Left ventricle myocardium superior (tissue), 1 donor: ENCODE results near the gene TXNIP. TPM values are rescaled to one million over a fixed set of nuclear protein-coding genes. Genes with fewer than 3 reads are reported as not detected.

Source experiments
- ATAC-seq: fragments of 200-7000 bp; cut with Tn5 transposase; one replicate; pipeline ENCODE4 v1.9.1; 2020; ENCODE audit warnings: mild to moderate bottlenecking, moderate library complexity
- DNase-seq: peaks from one replicate; pipeline ENCODE4 v3.0.0-alpha.2; 2020
- intact Hi-C: fragments of 100-400 bp; cut with micrococcal nuclease; formaldehyde crosslinking; loops from one replicate; pipeline ENCODE4 v1.11.0; 2022
- total RNA-seq: library from RNA; stranded (reverse); fragmentation: NEBNext Ultra II Directional; extraction: Animal tissue kit (Norgen Biotek cat#: 25700); gene quantifications from one replicate; pipeline ENCODE4 v1.2.1, GENCODE V29; 2021
- donor health status: DM: no; HTN: yes; CAD: no; lungs with severe emphysema.

The TXNIP gene
- total RNA-seq, 1 donor from 2014 or later = 954 TPM

DNA sequence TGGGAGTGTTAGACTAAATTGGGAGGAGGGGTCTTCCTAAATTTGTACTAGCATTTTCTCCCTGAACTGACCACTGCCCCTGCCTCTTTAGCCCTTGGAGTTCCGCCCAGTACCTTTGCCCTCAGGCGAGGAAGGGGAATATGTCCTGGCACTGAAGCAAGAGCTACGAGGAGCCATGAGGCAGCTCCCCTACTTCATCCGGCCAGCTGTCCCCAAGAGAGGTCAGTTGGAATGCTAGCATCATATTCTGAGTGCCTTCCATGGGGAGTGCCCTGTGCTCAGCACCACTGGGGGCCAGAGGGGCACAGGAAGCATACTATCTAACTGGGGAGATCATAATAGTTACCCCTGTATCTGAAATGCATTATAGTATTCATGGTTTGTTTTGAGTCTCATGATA lies 21.2 kb downstream of the TXNIP start:
- intact Hi-C loops = loop anchor here (5.0 kb wide), 1 partner anchor 37 kb away; no protein-coding TSS in a partner anchor
- ATAC-seq (no peak), DNase-seq (no peak)

DNA sequence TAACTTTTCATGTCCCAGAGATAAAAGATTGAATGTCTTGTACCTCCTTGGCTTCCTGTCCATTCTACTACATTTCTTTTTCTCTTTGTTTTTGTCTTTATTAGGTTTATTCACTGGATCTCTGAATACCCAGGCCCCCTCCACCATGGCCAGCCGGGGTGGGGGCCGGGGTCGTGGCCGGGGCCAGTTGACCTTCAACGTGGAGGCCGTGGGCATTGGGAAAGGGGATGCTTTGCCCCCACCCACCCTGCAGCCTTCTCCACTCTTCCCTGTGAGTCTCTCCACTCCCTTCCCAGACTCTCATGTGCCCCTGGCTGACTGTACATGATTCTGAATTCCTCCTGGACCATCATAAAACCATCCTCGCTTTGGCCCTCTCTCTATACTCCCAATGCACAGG lies 21.7 kb downstream of the TXNIP start:
- intact Hi-C loops = loop anchor here (5.0 kb wide), 1 partner anchor 38 kb away; no protein-coding TSS in a partner anchor
- DNase-seq = no peak
- no peak for ATAC-seq

DNA sequence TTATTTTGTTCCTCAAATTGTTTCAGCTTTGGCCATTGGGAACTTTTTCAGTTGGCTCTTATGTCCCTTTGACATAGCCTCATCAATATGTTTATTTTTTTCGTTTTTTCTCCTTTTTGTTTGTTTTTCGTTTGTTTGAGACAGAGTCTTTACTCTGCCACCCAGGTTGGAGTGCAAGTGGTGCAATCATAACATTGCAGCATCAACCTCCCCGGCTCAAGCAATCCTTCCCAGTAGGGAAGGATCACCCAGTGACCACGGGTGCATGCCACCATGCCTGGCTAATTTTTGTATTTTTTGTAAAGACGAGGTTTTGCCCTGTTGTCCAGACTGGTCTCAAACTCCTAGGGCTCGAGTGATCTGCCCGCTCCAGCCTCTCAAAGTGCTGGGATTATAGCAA lies 23.8 kb downstream of the TXNIP start:
- intact Hi-C loops = no loop called here
- DNase-seq (no peak), ATAC-seq (no peak)

GRCh38 chr1:145967288-145967687 lies 29.1 kb downstream of the TXNIP start:
- intact Hi-C loops = no loop called here
- no peak for ATAC-seq
- no peak for DNase-seq

GRCh38 chr1:145965119-145965744 lies 31.1 kb downstream of the TXNIP start:
- ATAC-seq = no peak
- DNase-seq = no peak
- intact Hi-C loops = no loop called here

DNA sequence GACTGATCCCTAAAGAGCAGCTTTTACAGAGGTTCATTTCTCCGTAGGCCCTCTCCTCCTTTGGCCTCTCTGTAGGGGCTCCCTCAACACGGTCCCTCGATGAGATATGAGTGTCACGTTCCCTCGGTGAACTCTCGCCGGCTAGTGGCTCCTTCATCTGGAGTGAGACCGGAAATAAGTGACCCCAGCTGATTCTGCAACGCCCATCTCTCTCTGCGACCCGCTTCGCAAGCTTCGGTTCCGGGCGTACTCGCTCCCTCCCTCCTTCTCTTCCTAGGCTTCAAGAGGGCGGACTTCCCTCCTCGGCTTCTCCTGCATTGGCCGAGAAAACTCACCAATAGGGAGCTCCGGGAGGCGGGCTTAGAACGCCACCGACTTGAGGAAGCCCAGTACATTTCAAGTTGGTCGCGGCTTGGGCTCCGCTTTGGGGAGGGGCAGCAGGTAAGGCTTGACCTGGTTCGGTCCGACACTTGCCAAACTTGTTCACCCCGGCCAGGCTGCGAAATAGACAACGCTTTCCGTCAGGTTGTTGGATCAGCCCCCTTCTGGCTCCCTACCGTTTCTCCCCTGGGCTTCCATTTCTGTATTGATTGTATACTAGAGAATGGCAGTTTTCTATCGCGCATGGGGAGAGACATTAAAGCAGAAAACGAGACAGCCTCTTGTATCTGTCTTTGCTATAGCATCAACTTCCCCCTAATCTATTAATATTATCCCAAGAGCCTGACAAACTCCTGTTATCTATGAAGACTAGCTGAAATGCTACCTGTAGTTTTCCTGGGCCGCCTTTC lies 31.9 kb downstream of the TXNIP start, which contains the start of the genes ANKRD34A and POLR3GL:
TSS of gene ANKRD34A (minus strand) at position 248 of the 791 bp plus-strand sequence. CDS start 2,816 bp downstream, outside the sequence.
TSS of gene POLR3GL (plus strand) at position 363 of the 791 bp plus-strand sequence. CDS start 10,176 bp downstream, outside the sequence.
- intact Hi-C loops = loop anchor here (5.0 kb wide), 1 partner anchor 42 kb away; no protein-coding TSS in a partner anchor
- peak; percentile 81 for ATAC-seq
- peak; percentile 96 for DNase-seq

DNA sequence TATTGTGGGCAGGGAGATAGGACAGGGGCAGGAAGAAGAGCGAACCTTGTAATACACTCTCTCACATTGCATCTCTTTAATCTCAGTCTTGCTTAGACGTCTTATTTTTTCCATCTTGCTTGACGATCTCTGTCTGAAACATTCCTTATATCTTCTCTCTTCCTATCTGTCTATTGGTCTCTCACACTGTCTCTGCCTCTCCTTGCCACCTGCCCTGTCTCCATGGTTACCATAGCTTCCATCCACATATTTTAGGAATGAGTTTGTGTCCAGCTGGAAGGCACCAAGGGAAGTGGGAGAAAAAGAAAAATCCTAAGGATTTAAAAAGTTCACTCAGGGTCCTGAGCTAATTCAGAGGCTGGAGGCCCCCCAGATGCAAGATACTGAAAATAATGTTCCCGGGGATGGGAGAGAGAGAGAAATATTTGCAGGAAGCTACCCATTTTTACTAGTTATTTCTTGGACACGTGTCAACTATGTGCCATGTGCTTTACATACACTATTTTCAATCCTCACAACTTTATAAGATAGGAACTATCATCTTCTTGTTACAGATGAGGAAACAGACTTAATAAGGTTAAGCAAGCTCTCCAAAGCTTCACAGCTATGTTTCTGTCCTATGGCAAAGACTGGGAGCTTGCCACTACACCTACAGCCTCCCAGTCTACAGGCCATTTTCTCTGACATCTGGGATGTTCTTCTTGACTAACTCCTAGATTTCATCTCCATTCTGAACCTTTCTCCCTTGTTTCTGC lies 32.9 kb downstream of the TXNIP start:
- DNase-seq = no peak
- intact Hi-C loops = loop anchor here (5.0 kb wide), 1 partner anchor 41 kb away; no protein-coding TSS in a partner anchor

DNA sequence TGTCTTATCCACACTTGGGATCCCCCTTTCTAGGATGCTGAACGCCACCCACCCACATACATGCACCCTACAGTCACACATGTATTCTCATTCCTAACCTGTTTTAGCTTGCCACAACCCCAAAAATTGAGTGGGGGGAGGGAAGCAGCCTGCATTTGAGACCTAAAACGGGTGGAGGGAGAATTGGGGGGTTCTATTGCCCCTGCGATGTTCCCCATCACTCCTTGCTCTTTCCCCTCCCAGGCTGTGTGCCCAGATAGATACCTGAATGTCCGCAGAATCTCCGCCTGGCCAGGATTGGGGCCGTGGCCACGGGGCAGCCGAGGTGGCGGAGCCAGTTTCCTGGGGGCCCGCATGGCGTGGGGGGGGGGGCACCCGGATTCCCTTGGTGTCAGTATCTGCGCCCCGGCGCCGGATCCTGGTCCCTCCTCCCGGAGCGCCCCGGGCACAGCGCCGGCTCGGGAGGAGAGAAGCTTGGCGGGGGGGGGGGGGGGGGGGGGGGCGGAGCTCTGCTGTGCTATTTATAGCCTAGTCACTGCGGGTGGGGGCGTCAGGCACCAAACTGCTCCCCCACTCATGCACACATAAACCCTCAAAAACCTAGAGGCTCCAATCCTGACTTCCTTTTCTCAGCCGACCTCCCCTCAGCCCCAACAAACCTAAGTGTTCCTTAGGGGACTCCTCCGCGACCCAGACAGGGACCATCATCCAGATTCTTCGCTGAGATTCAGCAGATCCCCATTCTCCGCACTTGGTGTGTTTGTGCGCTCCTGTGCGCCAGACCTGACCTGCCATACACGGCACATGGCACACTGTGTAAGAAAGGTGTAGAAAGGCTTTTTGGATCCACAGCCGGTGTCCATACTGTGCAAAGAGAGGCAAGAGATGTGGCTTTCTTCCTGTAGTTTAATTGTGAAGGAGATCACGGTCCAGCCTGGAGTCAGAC lies 33.9 kb downstream of the TXNIP start:
- intact Hi-C loops = loop anchor here (5.0 kb wide), 1 partner anchor 40 kb away; no protein-coding TSS in a partner anchor
- ATAC-seq (peak; percentile 1), DNase-seq (peak; percentile 72)

More for the DNA sequence above, 32.9 kb downstream of the TXNIP start:
- no peak for ATAC-seq

GRCh38 chr1:145961425-145962156 lies 34.8 kb downstream of the TXNIP start:
- no peak for ATAC-seq

GRCh38 chr1:145961109-145961424 lies 35.3 kb downstream of the TXNIP start:
- intact Hi-C loops = loop anchor here (5.0 kb wide), 1 partner anchor 39 kb away; no protein-coding TSS in a partner anchor
- ATAC-seq (no peak), DNase-seq (peak; percentile 43)

More at GRCh38 chr1:145961425-145962156, 34.8 kb downstream of the TXNIP start:
- peak; percentile 63 for DNase-seq
- intact Hi-C loops = loop anchor here (5.0 kb wide), 1 partner anchor 39 kb away; no protein-coding TSS in a partner anchor

- intact Hi-C loops = loop anchor here (5.0 kb wide), 1 partner anchor 38 kb away; no protein-coding TSS in a partner anchor
- ATAC-seq = peak; percentile 52
- peak; percentile 89 for DNase-seq
Observed at GRCh38 chr1:145960468-145961108, 35.8 kb downstream of the TXNIP start.

- intact Hi-C loops = loop anchor here (5.0 kb wide), 1 partner anchor 38 kb away; no protein-coding TSS in a partner anchor
- ATAC-seq (no peak), DNase-seq (no peak)
Observed at GRCh38 chr1:145959957-145960467, 36.4 kb downstream of the TXNIP start.

- DNase-seq = no peak
- intact Hi-C loops = no loop called here
- ATAC-seq = no peak
Observed at GRCh38 chr1:145959333-145959732, 37.0 kb downstream of the TXNIP start.

DNA sequence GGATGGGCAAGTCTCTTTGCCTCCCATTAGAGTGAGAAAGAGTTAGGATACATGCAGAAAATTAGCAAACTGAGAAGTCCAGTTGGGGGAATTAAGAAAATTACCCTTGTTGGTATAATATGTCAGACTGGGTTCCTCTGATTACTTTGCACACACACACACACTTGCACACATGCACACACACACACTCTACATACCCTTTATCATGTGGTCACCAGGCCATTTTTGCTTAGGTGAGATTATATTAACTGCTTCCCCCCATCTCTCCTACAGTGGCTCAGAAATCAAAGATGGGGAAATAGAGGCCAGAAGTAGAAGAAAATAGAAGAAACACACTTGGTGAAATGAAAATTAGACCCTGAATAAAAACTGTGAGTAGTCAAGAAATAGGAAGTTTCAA lies 37.6 kb downstream of the TXNIP start:
- intact Hi-C loops = no loop called here
- DNase-seq (no peak), ATAC-seq (no peak)

DNA sequence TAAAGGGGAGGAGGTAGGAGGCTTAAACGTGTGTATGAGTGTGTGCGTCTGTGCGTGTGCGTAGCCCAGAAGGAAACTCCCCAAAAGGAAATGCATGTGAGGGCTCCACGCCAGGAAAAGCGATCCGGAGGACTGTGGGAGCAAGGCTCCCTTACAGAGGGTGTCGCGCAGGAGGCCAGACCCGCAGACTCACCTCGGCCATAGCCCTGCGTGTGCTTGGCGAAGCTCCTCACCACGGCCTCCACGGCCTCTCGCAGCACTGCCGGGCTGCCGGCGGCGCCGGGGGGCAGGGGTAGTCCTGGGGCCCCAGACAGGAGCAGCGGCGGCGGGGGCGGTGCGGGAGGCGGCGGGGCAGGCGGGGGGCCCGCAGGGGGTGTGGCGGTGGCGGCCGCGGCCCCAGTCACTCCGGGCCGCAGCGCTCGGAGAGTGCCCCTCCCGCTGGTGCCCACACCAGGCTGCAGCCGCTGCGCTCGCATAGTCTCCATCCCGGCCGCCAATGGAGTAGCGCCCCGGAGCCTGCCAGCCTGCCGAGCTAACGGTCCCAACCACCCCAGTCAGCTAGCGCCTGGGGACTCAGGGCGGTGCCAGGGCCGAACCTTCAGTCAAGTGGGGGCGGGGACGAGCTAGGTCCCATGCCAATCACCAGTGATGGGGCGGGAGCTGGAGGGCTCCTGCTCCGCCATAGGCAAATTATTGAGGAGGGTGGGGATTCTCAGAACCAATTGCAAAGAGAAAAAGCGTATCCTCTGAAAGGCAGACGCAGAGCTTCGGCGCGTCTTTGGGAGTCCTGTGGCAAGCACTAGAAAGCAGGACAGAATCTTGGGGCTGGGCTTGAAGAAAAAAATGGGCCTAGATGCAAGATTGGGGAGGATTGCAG lies 38.7 kb downstream of the TXNIP start, which contains the start of gene LIX1L:
TSS of gene LIX1L (minus strand) at position 575 of the 877 bp plus-strand sequence. CDS start at position 485, 90 bp downstream.
- DNase-seq (peak; percentile 97), ATAC-seq (peak; percentile 84)
- intact Hi-C loops = no loop called here
